Thoracic aorta (tissue), 2 donors: ENCODE results near the gene MTA2. TPM values are rescaled to one million over a fixed set of nuclear protein-coding genes. Genes with fewer than 3 reads are reported as not detected.

Source experiments
- ATAC-seq: fragments of 150-250 bp; one replicate; pipeline ENCODE4 v1.8.0; 2017; ENCODE audit warnings: low read depth; ENCODE audit not compliant: insufficient number of reproducible peaks, low FRiP score
- DNase-seq: peaks from one replicate; pipeline ENCODE4 v3.0.0-alpha.2; 2020; ENCODE audit warnings: low spot score
- H3K27ac ChIP-seq, 2 donors: fragments of 200-600 bp; sonication (generic); 1 replicate in 1 of 2; 2 replicates in 1 of 2; pipeline ENCODE4 v1.5.1; 2016; ENCODE audit warnings: mild to moderate bottlenecking in 2 of 2, moderate library complexity in 2 of 2
- H3K27me3 ChIP-seq: fragments of 200-600 bp; sonication (generic); replicated peaks from 2 replicates; pipeline ENCODE4 v1.6.0; 2016; ENCODE audit warnings: mild to moderate bottlenecking; ENCODE audit not compliant: insufficient read depth
- H3K36me3 ChIP-seq: fragments of 200-600 bp; sonication (generic); one replicate; pipeline ENCODE4 v1.5.1; 2016
- H3K4me1 ChIP-seq, 2 donors: fragments of 200-600 bp; sonication (generic); 1 replicate in 1 of 2; 2 replicates in 1 of 2; pipeline versions ENCODE4 v1.5.1 to v1.6.0; 2016; ENCODE audit warnings: low read depth in 2 of 2, mild to moderate bottlenecking in 1 of 2; ENCODE audit not compliant: control insufficient read depth in 1 of 2
- H3K4me3 ChIP-seq: fragments of 200-600 bp; sonication (generic); 2 replicates; pipeline ENCODE4 v1.5.1; 2016; ENCODE audit warnings: mild to moderate bottlenecking
- H3K9me3 ChIP-seq: fragments of 200-600 bp; sonication (generic); 2 replicates; pipeline ENCODE4 v1.5.1; 2016
- total RNA-seq, 2 donors: library from RNA; depleted of rRNA; stranded (reverse); fragments of >200 nt; gene quantifications; one replicate each; pipeline versions ENCODE4 v1.1.0 to v1.2.3, GENCODE V29; 2016
- TF ChIP-seq, protein P1 (sequence below): fragments of 200-600 bp; sonication (generic); IDR thresholded peaks from one replicate; pipeline ENCODE4 v1.5.1; 2019; ENCODE audit warnings: antibody characterized with exemption

Gene MTA2
- total RNA-seq, 2 donors from 2014 or later: 55.9 to 124 TPM

DNA sequence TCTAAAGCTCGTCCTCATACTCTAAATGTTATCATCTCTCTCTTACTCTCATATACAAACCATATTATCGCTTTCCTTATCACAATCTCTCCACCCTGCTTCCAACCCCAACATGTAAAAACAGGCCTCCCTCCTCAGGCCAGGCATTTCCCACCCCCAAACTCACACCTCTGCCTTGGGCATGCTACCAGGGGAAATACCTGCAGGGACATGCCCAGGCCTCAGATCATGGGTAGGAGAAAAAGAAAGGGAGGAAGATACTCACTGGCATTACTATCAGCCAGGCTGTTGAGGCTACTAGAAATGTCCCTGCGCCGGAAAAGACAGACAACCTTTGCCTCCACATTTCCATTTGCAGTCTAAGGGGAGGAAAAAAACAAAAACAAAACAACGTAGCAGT, 1.8 kb downstream of the MTA2 start:
- Histone ChIP-seq H3K4me3 (peak overlapping the region; percentile 98), H3K9me3 (no peaks in the 10 kb centered on the region), H3K36me3 (peaks cover 37% of the 10 kb centered on the region)

DNA sequence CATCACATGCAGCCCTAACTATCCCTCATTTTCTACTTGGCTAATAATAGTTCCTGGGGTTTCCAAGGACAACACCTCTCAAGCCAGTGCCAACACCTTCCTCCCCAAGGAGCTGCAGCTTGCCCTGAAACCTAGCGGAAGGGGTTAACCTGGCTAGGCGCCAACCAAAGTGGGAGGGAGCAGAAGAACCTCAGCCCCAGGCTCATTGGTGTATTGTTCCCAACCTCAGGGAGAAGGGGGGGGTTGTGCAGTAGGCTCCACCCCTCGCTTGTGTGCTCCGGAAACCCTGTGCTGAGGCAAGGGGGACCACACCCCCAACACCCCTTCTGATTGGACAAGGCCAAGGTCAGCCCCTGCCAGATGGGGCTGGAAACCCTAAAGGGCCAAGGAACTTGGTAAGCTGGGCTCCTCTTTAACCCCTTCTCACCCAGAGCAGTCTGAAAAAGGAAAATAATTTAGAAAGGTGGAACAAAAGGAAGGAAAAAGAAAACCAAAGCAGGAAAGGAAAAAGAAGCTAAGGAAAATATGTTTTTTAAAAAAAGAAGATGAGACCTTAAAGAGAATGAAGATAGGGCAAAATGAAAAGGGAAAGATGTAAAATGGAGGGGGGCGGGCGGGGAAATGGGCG, 2.5 kb downstream of the MTA2 start:
- TF ChIP-seq, protein P1, sequence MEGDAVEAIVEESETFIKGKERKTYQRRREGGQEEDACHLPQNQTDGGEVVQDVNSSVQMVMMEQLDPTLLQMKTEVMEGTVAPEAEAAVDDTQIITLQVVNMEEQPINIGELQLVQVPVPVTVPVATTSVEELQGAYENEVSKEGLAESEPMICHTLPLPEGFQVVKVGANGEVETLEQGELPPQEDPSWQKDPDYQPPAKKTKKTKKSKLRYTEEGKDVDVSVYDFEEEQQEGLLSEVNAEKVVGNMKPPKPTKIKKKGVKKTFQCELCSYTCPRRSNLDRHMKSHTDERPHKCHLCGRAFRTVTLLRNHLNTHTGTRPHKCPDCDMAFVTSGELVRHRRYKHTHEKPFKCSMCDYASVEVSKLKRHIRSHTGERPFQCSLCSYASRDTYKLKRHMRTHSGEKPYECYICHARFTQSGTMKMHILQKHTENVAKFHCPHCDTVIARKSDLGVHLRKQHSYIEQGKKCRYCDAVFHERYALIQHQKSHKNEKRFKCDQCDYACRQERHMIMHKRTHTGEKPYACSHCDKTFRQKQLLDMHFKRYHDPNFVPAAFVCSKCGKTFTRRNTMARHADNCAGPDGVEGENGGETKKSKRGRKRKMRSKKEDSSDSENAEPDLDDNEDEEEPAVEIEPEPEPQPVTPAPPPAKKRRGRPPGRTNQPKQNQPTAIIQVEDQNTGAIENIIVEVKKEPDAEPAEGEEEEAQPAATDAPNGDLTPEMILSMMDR: no peak
- no peaks in the 10 kb centered on the region for H3K27me3 ChIP-seq
- no peaks in the 10 kb centered on the region for H3K9me3 ChIP-seq
- DNase-seq: peak; percentile 95
- peak overlapping the region; percentile 98 to 99 for H3K27ac ChIP-seq
- H3K36me3 ChIP-seq: peaks cover 45% of the 10 kb centered on the region
- peaks cover 20 to 40% of the 10 kb centered on the region in 2 donors for H3K4me1 ChIP-seq
- peak; percentile 78 for ATAC-seq
- peak overlapping the region; percentile 98 for H3K4me3 ChIP-seq

More for the DNA sequence above, 1.8 kb downstream of the MTA2 start:
- H3K27me3 ChIP-seq: no peaks in the 10 kb centered on the region
- H3K4me1 ChIP-seq: peaks cover 20 to 40% of the 10 kb centered on the region in 2 donors
- TF ChIP-seq, protein P1: no peak
- peak overlapping the region; percentile 98 to 99 for H3K27ac ChIP-seq
- ATAC-seq (no peak), DNase-seq (no peak)

DNA sequence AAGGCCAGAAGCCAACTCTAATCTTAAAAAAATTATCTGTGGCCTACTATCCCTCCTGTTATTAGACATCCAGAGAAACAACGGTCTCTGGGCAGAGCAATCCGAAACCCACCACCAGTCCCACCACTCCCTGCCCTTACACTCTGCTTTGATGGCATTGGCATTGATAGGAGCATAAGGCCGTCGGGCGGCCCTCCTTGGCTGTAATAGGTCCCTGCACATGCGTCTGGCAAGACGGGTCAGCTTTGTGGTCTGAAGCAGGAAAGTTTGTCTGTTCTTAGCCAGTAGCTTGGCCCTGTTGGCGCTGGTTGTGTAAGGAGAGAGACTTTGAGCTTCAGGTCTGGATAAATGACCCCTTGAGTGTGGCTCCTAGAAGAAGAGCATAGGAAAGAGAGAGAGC, 6.5 kb downstream of the MTA2 start:
- ATAC-seq: no peak
- TF ChIP-seq, protein P1: no peak
- Histone ChIP-seq H3K27me3 (no peaks in the 10 kb centered on the region), H3K4me3 (no peak overlapping the region), H3K27ac (no peak overlapping the region), H3K9me3 (no peaks in the 10 kb centered on the region), H3K4me1 (peaks cover 27 to 42% of the 10 kb centered on the region in 2 donors), H3K36me3 (peaks cover 50% of the 10 kb centered on the region)
- no peak for DNase-seq

DNA sequence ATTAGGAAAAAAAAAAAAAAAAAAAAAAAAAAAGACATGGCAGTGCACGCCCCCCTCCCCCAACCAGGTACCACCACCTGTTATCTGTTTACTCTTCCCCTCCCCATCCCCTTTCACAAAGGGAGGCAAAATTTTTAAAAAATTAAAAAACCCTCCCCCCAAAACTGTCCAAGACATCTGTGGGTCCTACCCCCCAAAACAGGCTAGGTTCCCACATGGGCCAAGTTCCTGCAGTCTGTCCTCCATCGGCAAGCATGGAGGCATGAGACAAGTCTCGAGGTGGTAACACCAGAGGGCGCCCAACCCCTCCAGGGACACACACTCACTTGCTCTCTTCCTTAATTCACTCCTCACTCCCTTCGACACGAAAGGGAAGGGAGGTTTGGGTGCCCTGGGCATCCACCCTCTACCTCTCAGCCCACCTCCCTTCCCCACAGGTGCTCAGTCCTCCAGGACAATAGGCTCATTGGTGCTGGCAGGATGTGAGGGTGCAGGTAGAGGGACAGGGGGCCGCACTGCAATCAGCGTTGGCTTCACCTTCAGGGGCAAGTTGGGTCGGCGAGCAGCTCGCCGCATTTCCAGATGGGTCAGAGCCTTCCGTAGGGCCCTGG, 8.1 kb downstream of the MTA2 start:
- no peaks in the 10 kb centered on the region for H3K27me3 ChIP-seq
- DNase-seq (no peak), ATAC-seq (no peak)
- no peak overlapping the region for H3K4me3 ChIP-seq
- peak overlapping the region in 1 of 2 donors; percentile 96 for H3K27ac ChIP-seq
- H3K9me3 ChIP-seq: no peaks in the 10 kb centered on the region
- H3K36me3 ChIP-seq: peaks cover 52% of the 10 kb centered on the region
- TF ChIP-seq, protein P1: peak; percentile 36
- peaks cover 12 to 32% of the 10 kb centered on the region in 2 donors for H3K4me1 ChIP-seq

DNA sequence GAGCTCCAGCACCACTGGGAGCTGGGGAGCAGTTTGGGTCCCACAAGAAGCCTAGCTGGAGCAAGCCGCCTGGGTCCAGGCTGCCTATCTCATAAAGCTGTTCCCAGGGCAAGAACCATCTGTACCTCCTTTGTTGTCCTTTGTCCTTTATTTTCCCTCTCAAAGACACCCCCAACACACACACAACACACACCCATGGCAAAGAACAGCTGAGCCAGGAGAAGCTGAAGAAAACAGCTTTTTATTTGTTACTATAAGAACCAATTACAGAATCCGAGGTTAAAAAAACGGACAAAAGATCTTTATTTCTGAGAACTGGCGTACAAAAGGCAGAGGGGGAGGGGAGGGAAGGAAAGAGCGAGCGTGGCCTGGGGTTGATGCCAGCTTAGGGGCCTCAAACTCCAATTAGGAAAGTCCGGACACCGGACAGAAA, 8.7 kb downstream of the MTA2 start:
- Histone ChIP-seq H3K27ac (peak overlapping the region; percentile 89 to 96), H3K4me1 (peaks cover 12 to 27% of the 10 kb centered on the region in 2 donors), H3K9me3 (no peaks in the 10 kb centered on the region), H3K27me3 (no peaks in the 10 kb centered on the region), H3K36me3 (peaks cover 49% of the 10 kb centered on the region), H3K4me3 (no peak overlapping the region)
- TF ChIP-seq, protein P1: no peak
- ATAC-seq (no peak), DNase-seq (no peak)
